Erythroblast (primary cell): Measurements from ENCODE around the gene RNASE9.
"Not testable (repeated sequence)": the region's sequence is repeated elsewhere in the genome, so short reads cannot be mapped to it uniquely, and the experiment has no call there.

Experiments
- DNase-seq, 2 experiments: peaks; one replicate each; lab custom pipeline; 2025; lab: John Stamatoyannopoulos, UW
- GATA1 ChIP-seq: IDR thresholded peaks from 2 replicates; pipeline ENCODE4 v1.6.1; 2011; ENCODE audit warnings: low read depth, mild to moderate bottlenecking, control low read depth, low read length, moderate library complexity
- POLR2A ChIP-seq: IDR thresholded peaks from 2 replicates; pipeline ENCODE4 v1.6.1; 2011; ENCODE audit warnings: mild to moderate bottlenecking, low read length

RNASE9 gene

GRCh38 chr14:20524027-20524426 lies 36.8 kb downstream of the RNASE9 start:
- no peak for TF ChIP-seq POLR2A
- TF ChIP-seq GATA1 = no peak
- no peak for DNase-seq

- DNase-seq = no peak
- TF ChIP-seq POLR2A (no peak), GATA1 (no peak)
Measured at GRCh38 chr14:20522332-20522731, 38.5 kb downstream of the RNASE9 start.

- no peak for DNase-seq
Measured at GRCh38 chr14:20516921-20517320, 43.9 kb downstream of the RNASE9 start.

GRCh38 chr14:20515846-20516245 lies 45.0 kb downstream of the RNASE9 start:
- no peak for TF ChIP-seq POLR2A
- TF ChIP-seq GATA1 = no peak

More at GRCh38 chr14:20516921-20517320, 43.9 kb downstream of the RNASE9 start:
- TF ChIP-seq POLR2A (no peak), GATA1 (no peak)

GRCh38 chr14:20512177-20512905 lies 48.5 kb downstream of the RNASE9 start:
- TF ChIP-seq POLR2A (no peak), GATA1 (no peak)
- no peak for DNase-seq

More at GRCh38 chr14:20515846-20516245, 45.0 kb downstream of the RNASE9 start:
- no peak for DNase-seq

GRCh38 chr14:20508367-20508766 lies 52.5 kb downstream of the RNASE9 start:
- no peak for DNase-seq
- TF ChIP-seq POLR2A (no peak), GATA1 (no peak)

- DNase-seq = not testable (repeated sequence)
Measured at GRCh38 chr14:20507537-20507936, 53.3 kb downstream of the RNASE9 start.

GRCh38 chr14:20506752-20507151 lies 54.1 kb downstream of the RNASE9 start:
- DNase-seq = not testable (repeated sequence)

- not testable (repeated sequence) for DNase-seq
Measured at GRCh38 chr14:20506276-20506675, 54.6 kb downstream of the RNASE9 start.
